T-cell (primary cell): ENCODE data around the gene SPATA21. TPM values are rescaled to one million over a fixed set of nuclear protein-coding genes. Genes with fewer than 3 reads are reported as not detected.
"Not testable (repeated sequence)": the region's sequence is repeated elsewhere in the genome, so short reads cannot be mapped to it uniquely, and the experiment has no call there.

Source experiments
- ATAC-seq, 4 experiments: fragments of 200-7000 bp in 3 of 4; fragments of 150-1000 bp in 1 of 4; cut with Tn5 transposase; replicated peaks in 1 of 4; 1 replicate in 3 of 4; 2 replicates in 1 of 4; pipeline ENCODE4 v1.10.0; 2021; ENCODE audit warnings: moderate library complexity in 3 of 4, mild to moderate bottlenecking in 2 of 4, moderate number of reproducible peaks in 1 of 4
- CTCF ChIA-PET, 2 donors: fragments of 300-600 bp; sonication (Branson Sonifier 250); formaldehyde crosslinking; loops; one replicate each; lab custom pipeline; 2022; ENCODE audit warnings: antibody characterized with exemption in 2 of 2; lab: Charles Lee
- POLR2A ChIA-PET, 2 donors: fragments of 300-600 bp; sonication (Branson Sonifier 250); formaldehyde crosslinking; loops; one replicate each; lab custom pipeline; 2022; ENCODE audit warnings: antibody characterized with exemption in 2 of 2; lab: Charles Lee
- DNase-seq, 35 experiments: peaks; one replicate each; pipeline versions ENCODE4 v3.0.0 to v3.0.0-alpha.2; 2013 to 2023
- H3K27ac ChIP-seq: one replicate; pipeline ENCODE4 v1.5.1; 2013; ENCODE audit warnings: low read length
- H3K27me3 ChIP-seq, 2 experiments: replicated peaks in 1 of 2; 1 replicate in 1 of 2; 2 replicates in 1 of 2; pipeline versions ENCODE4 v1.6.1 to v1.7.0; 2013; ENCODE audit warnings: low read length in 1 of 2, mixed read lengths in 1 of 2; ENCODE audit not compliant: control insufficient read depth in 2 of 2, insufficient read depth in 2 of 2; ENCODE audit errors: extremely low read depth in 1 of 2
- H3K36me3 ChIP-seq, 2 donors: 1 replicate in 1 of 2; 2 replicates in 1 of 2; pipeline versions ENCODE4 v1.6.1 to v1.7.0; 2013; ENCODE audit warnings: low read length in 1 of 2; ENCODE audit not compliant: control insufficient read depth in 2 of 2, insufficient read depth in 1 of 2; ENCODE audit errors: extremely low read depth in 1 of 2
- H3K4me1 ChIP-seq, 2 experiments: 1 replicate in 1 of 2; 2 replicates in 1 of 2; pipeline versions ENCODE4 v1.6.1 to v1.7.0; 2013; ENCODE audit warnings: low read length in 2 of 2, mixed read lengths in 1 of 2; ENCODE audit not compliant: insufficient read depth in 2 of 2, control insufficient read depth in 1 of 2; ENCODE audit errors: extremely low read depth in 1 of 2
- H3K4me3 ChIP-seq, 2 donors: 1 replicate in 1 of 2; 2 replicates in 1 of 2; pipeline versions ENCODE4 v1.5.1 to v1.7.0; 2013; ENCODE audit warnings: mild to moderate bottlenecking in 2 of 2, low read length in 1 of 2, moderate library complexity in 1 of 2; ENCODE audit not compliant: control insufficient read depth in 1 of 2; ENCODE audit errors: extremely low read depth in 1 of 2
- H3K9me3 ChIP-seq: 2 replicates; pipeline ENCODE4 v1.7.0; 2013
- H3K27ac Mint-ChIP-seq, 2 donors: one replicate each; pipeline ENCODE4 v1.8.0; 2020 to 2021; ENCODE audit warnings: mild to moderate bottlenecking in 2 of 2, mixed read lengths in 2 of 2
- H3K27me3 Mint-ChIP-seq, 2 donors: one replicate each; pipeline ENCODE4 v1.8.0; 2021 to 2022; ENCODE audit warnings: mixed read lengths in 2 of 2
- H3K36me3 Mint-ChIP-seq: one replicate; pipeline ENCODE4 v1.8.0; 2021; ENCODE audit warnings: mixed read lengths
- H3K4me1 Mint-ChIP-seq, 3 donors: one replicate each; pipeline ENCODE4 v1.8.0; 2020 to 2022; ENCODE audit warnings: mixed read lengths in 3 of 3, mild to moderate bottlenecking in 1 of 3
- H3K4me3 Mint-ChIP-seq, 3 donors: one replicate each; pipeline ENCODE4 v1.8.0; 2020 to 2022; ENCODE audit warnings: mild to moderate bottlenecking in 3 of 3, mixed read lengths in 3 of 3, moderate library complexity in 3 of 3
- H3K9me3 Mint-ChIP-seq, 3 donors: one replicate each; pipeline ENCODE4 v1.8.0; 2020 to 2022; ENCODE audit warnings: mixed read lengths in 3 of 3
- WGBS: methylation state at CpG from one replicate; pipeline ENCODE4 v1.1.5; 2013; ENCODE audit warnings: missing lambda C conversion rate; ENCODE audit not compliant: insufficient coverage; 5-methylcytosine and 5-hydroxymethylcytosine counted together
- total RNA-seq, 35 experiments: library from RNA in 6 of 35; stranded (reverse) in 6 of 35; fragments of 120-200 nt in 1 of 35; gene quantifications; one replicate each; pipeline versions ENCODE4 v1.2.1 to v1.2.4 and lab custom pipeline; 2013 to 2026

The SPATA21 gene, protein sequence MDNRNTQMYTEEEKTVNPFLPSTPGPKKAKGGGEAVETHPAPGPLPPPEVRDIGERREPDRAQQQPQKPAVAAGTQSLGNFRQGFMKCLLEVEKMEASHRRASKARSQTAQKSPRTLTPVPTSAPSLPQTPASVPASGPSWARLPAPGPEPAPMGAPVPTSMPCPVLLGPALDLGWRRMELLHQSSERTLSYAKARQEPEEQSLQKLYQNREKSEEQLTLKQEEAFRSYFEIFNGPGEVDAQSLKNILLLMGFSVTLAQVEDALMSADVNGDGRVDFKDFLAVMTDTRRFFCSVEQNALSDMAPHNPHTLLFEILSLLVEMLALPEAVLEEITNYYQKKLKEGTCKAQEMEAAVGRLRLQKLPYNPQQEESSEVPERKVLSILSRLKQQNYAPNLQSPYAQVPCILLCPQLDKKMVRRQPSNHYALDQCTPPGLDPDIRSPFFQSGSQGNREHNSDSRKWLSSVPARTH
- total RNA-seq (not detected), total RNA-seq (lab: John Stamatoyannopoulos, UW) (0 to 0.18 (median 0) reads per million in 29 experiments)
- not detected for total RNA-seq (2013)

DNA sequence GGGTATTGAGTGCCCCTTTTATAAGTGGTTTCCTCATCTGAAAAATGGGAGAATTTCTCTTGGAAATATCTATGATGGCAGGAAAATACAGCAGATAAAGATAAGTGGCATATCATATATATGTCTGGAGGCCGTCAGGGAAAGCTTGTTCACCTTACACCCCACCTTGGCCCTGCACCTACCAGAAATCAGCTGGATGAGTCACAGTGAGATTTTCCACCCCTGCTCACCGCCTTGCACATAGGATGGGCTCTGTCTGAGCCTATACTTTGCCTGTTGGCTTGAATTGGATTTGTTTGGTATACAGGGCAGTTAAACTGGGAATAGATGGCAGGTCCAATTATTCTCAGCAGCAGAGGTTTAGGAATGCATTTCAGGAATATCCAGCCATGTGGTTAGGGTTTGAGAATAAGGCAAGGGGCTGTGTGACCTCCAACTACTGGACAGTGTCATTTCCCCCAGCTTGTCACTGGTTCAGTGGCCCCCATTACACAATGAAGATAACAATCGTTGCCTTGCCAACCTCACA is at the start of gene SPATA21:
SPATA21 (minus strand) TSS at position 479 of the 529 bp plus-strand sequence. CDS start 6,053 bp downstream, outside the sequence.
- WGBS = no CpG with 5 or more reads among the region's 3 CpGs
- DNase-seq (no peak), ATAC-seq (no peak)
- Mint-ChIP-seq H3K9me3 (no peaks in the 10 kb centered on the region), H3K27ac (no peak within 1 kb of the TSS), H3K4me1 (peaks cover 14 to 17% (median 15%) of the 10 kb centered on the region in 3 donors), H3K4me3 (no peak within 1 kb of the TSS), H3K36me3 (peaks cover 4% of the 10 kb centered on the region), H3K27me3 (peaks cover 2 to 4% of the 10 kb centered on the region in 2 donors)
- peaks cover 7 to 14% of the 10 kb centered on the region in 2 experiments for H3K4me1 ChIP-seq
- no peak within 1 kb of the TSS for H3K4me3 ChIP-seq
- H3K27me3 ChIP-seq = peaks cover 0 to 19% of the 10 kb centered on the region in 2 experiments
- POLR2A ChIA-PET = no interaction called here
- H3K9me3 ChIP-seq = no peaks in the 10 kb centered on the region
- CTCF ChIA-PET = no interaction called here
- H3K36me3 ChIP-seq = no peaks in the 10 kb centered on the region
- no peak within 1 kb of the TSS for H3K27ac ChIP-seq

DNA sequence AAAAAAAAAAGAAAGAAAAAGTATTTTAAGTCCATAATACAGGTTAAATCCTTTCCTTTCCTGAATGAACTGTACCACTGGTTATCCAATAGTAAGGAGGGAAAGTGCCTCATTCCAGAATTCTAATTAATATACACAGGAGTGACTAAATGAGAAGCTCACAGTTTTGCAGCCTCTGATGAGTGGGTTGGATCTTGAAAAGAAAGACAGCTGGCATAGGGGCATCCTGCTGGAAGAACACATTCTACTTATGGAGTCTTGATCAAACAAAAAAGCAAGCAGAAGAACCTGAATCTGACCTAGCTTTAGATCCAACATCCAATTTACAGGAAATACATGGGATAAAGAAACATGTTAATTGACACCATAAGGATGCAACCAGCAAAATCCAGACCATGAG is 49.8 kb upstream of the SPATA21 start:
- H3K27me3 ChIP-seq, H3K27me3 Mint-ChIP-seq, POLR2A ChIA-PET, H3K4me1 Mint-ChIP-seq, H3K9me3 ChIP-seq, H3K9me3 Mint-ChIP-seq, H3K27ac Mint-ChIP-seq, H3K4me3 Mint-ChIP-seq, H3K27ac ChIP-seq, ATAC-seq, H3K4me3 ChIP-seq, DNase-seq, CTCF ChIA-PET, H3K4me1 ChIP-seq: not testable (repeated sequence)
- peaks cover 3 to 36% of the 10 kb centered on the region in 2 donors for H3K36me3 ChIP-seq
- H3K36me3 Mint-ChIP-seq = peaks cover 11% of the 10 kb centered on the region

- H3K27ac ChIP-seq, CTCF ChIA-PET, H3K9me3 ChIP-seq, H3K4me3 Mint-ChIP-seq, H3K4me3 ChIP-seq, H3K27ac Mint-ChIP-seq, ATAC-seq, H3K27me3 Mint-ChIP-seq, H3K4me1 ChIP-seq, H3K4me1 Mint-ChIP-seq, H3K27me3 ChIP-seq, H3K9me3 Mint-ChIP-seq, DNase-seq, POLR2A ChIA-PET: not testable (repeated sequence)
- peaks cover 3 to 41% of the 10 kb centered on the region in 2 donors for H3K36me3 ChIP-seq
- 93% methylated on average over 2 of the region's 8 CpGs for WGBS
- H3K36me3 Mint-ChIP-seq = peaks cover 11% of the 10 kb centered on the region
These were observed 49.1 kb upstream of the SPATA21 start for GRCh38 chr1:16486316-16486715.

DNA sequence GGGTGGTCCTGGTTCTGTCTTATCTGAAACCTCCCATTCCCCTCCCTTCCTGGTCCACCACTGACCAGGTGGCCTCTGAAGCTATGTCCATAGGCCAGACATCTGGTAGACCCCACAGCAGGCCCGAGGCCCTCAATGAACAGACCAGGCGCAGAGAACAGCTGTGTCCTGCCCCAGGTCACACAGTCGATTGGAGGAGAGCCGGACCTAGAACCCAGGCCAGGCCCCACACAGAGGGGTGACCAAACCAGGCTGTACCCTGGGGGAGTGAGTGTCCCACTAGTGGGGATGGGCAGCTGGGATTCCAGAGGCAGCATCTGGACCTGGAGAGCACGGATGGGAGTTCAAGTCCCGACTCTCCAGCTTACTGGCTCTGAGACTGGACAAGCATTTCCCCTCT is 47.7 kb upstream of the SPATA21 start:
- Mint-ChIP-seq H3K27ac (no peak overlapping the region), H3K27me3 (no peaks in the 10 kb centered on the region), H3K4me1 (peaks cover 0 to 2% (median 0%) of the 10 kb centered on the region in 3 donors), H3K36me3 (peaks cover 20% of the 10 kb centered on the region), H3K9me3 (no peaks in the 10 kb centered on the region), H3K4me3 (no peak overlapping the region)
- H3K4me3 ChIP-seq = no peak overlapping the region
- ATAC-seq (no peak), DNase-seq (no peak)
- CTCF ChIA-PET = no interaction called here
- H3K36me3 ChIP-seq = peaks cover 7 to 51% of the 10 kb centered on the region in 2 donors
- no peaks in the 10 kb centered on the region for H3K27me3 ChIP-seq
- WGBS = 91% methylated on average over 6 of the region's 6 CpGs
- POLR2A ChIA-PET = no interaction called here
- no peaks in the 10 kb centered on the region for H3K9me3 ChIP-seq
- H3K4me1 ChIP-seq = no peaks in the 10 kb centered on the region
- no peak overlapping the region for H3K27ac ChIP-seq

DNA sequence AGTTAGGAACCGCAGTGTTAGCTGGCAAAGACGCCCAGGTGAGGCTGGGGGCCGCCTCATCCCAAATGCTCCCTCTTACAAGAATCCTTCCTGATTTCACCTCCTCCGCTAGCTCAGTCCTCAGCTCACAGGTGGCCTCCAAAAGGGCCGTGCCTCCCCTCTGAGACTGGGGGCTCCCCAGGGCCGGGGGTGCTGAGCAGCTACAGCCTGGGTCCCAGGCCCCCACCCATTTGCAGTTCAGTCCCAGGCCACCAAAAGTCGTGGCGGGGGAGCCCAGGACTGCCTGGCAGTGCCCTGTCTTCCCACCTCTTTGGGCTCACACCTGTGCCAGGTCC is 47.2 kb upstream of the SPATA21 start:
- H3K4me3 Mint-ChIP-seq = no peak overlapping the region
- no peaks in the 10 kb centered on the region for H3K27me3 ChIP-seq
- DNase-seq (no peak), ATAC-seq (no peak)
- POLR2A ChIA-PET = no interaction called here
- H3K27me3 Mint-ChIP-seq = no peaks in the 10 kb centered on the region
- no peak overlapping the region for H3K27ac ChIP-seq
- no peak overlapping the region for H3K27ac Mint-ChIP-seq
- H3K9me3 ChIP-seq = no peaks in the 10 kb centered on the region
- 94% methylated on average over 3 of the region's 8 CpGs for WGBS
- H3K36me3 ChIP-seq = peaks cover 7 to 46% of the 10 kb centered on the region in 2 donors
- no peaks in the 10 kb centered on the region for H3K4me1 ChIP-seq
- H3K4me1 Mint-ChIP-seq = peaks cover 0 to 2% (median 0%) of the 10 kb centered on the region in 3 donors
- CTCF ChIA-PET = no interaction called here
- H3K36me3 Mint-ChIP-seq = peaks cover 20% of the 10 kb centered on the region
- no peak overlapping the region for H3K4me3 ChIP-seq
- no peaks in the 10 kb centered on the region for H3K9me3 Mint-ChIP-seq

DNA sequence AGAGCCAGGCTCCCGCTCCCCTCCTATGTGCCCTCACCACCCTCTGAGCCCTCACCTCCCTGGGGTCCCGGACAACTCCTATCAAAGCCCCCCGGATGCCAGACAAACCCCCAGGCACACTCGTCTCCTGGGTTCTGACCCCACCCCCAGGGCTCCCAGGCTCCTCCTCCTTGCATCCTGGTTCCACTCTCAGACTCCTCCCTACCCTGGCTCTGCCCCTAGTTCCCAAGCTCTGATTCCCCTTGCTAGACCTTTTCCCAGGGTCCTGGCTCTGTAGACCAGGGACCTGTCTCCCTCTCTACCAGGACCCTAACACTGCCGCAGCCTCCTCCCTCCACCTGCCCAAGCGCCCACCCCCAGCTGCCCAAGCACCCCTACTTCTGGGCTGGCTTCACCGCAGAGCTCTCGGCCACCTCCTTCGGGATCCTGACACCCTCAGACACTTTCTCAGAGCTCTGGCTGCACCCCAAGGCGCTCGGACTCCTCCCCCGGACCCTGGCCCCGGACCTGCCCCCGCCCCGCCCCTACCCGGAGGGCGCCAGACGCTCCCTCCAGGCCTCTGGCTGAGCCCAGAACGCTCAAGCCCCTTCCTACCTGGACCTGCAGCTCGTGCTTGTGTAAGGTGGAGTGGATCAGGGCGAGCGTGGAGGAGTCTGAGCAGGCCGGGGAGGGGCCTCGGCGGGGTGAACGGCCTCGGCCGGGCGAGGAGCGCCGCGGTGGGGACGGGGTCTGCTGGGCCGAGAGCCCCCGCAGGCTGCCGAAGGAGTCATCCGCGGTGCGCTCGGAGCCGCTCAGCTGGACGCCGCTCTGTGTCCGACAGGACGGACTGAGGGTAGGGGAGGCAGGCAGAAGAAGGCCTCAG is 46.6 kb upstream of the SPATA21 start:
- WGBS = 94% methylated on average over 30 of the region's 45 CpGs
- H3K27me3 Mint-ChIP-seq, H3K4me3 ChIP-seq, H3K27ac ChIP-seq, H3K4me1 Mint-ChIP-seq, ATAC-seq, H3K4me3 Mint-ChIP-seq, DNase-seq, H3K27ac Mint-ChIP-seq, H3K27me3 ChIP-seq, CTCF ChIA-PET, H3K9me3 Mint-ChIP-seq, POLR2A ChIA-PET, H3K9me3 ChIP-seq, H3K4me1 ChIP-seq: not testable (repeated sequence)
- H3K36me3 Mint-ChIP-seq = peaks cover 20% of the 10 kb centered on the region
- H3K36me3 ChIP-seq = peaks cover 7 to 46% of the 10 kb centered on the region in 2 donors
